NT2/D1 (cell line): ENCODE results near the gene ZFHX3.

Source experiments
- SUZ12 ChIP-seq: IDR thresholded peaks from 2 replicates; pipeline ENCODE4 v1.6.1; 2011; ENCODE audit not compliant: insufficient read length, insufficient read depth; ENCODE audit errors: extremely low read depth
- YY1 ChIP-seq: IDR thresholded peaks from 2 replicates; pipeline ENCODE4 v1.6.1; 2011; ENCODE audit not compliant: insufficient read length, insufficient read depth
- ZNF274 ChIP-seq: IDR thresholded peaks from 2 replicates; pipeline ENCODE4 v1.6.1; 2011; ENCODE audit warnings: mild to moderate bottlenecking, low read depth, low read length

DNA sequence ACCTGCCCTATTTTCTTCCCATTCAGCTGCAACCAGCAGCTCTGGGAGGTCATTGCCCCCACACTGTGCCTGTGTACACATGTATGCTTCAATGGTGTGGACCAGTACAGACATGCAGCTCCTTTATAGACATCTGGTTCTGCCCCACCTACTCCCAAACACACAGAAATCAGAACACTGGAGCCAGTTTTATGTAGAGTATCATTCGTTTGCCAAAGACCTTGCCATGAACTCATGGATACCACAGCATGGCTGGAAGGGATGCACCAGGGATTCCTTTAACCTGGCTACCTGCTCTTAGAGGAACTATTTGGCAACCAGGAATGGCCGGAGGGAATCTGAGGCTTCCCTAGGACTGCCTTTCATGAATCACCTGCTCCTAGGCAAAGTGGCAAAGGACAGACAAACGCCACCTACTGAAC is 60.4 kb downstream of the ZFHX3 start:
- no peak for TF ChIP-seq YY1
- no peak for TF ChIP-seq ZNF274
- no peak for TF ChIP-seq SUZ12
